Activated T-cell treated with anti-CD3 and anti-CD28 coated beads for 24 hours (primary cell): Measurements from ENCODE around the gene KCNH3.

Source experiments
- DNase-seq: peaks from one replicate; pipeline ENCODE4 v3.0.0-alpha.2; 2020; ENCODE audit warnings: low read depth

The KCNH3 gene

DNA sequence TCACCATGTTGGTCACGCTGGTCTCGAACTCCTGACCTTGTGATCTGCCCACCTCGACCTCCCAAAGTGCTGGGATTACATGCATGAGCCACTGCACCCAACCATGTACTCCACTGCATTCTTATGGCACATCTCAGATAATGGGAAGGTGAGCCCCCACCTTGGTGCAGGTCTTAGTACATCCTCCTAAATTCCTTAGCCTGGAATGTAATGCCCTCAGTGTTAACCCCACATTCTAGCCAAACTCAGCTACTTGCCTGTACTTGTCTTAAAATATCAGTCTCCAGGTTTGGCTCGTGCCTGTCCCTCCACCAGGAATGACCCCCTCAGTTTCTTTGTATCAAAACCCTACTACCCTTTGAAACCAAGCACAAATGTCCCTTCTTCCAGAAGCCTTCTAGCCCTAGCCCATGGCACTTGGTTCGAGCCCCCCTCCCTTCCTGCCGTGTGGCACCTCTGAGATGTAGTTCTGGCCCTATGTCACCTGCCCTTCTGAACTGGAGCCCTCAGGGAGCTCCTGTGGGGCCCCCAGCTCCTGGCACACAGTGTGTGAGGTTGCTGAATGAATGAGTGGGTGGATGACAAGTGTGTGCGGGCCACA is 8.4 kb downstream of the KCNH3 start:
- DNase-seq, result no peak

DNA sequence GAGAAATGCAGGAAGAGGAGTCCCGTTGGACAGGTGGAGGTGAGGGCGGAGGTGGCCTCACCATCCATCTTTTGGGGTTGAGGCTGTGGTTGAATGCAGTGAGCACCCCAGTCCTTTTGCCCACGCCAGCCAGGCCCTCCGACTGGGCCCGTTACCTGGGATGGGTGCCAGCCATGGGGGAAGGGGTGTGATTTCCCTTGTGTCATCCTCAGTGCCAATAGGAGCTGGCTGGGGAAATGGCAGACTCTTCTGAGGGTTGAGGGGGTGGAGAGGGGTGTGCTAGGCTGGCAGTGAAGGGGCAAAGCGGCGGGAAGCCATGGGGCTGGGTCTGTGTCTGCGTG is 9.6 kb downstream of the KCNH3 start:
- DNase-seq, result no peak

DNA sequence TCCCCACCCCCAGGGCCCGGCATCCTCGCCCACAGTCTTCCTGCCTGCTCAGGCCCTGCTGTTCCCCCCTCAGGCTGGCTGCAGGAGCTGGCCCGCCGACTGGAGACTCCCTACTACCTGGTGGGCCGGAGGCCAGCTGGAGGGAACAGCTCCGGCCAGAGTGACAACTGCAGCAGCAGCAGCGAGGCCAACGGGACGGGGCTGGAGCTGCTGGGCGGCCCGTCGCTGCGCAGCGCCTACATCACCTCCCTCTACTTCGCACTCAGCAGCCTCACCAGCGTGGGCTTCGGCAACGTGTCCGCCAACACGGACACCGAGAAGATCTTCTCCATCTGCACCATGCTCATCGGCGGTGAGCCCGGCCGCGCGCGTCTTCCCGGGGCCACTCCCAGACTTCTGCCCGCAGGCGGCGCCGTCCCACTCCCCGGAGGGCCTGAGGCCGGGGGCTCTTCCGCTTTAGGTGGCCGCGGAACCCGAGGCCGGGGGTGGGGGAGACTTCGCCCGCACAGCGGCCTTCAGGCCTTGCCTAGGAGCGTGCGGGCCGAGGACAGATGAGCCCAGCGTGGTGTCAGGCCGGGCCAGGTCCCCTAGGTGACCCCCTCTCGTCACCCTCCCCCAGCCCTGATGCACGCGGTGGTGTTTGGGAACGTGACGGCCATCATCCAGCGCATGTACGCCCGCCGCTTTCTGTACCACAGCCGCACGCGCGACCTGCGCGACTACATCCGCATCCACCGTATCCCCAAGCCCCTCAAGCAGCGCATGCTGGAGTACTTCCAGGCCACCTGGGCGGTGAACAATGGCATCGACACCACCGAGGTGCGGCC is 10.2 kb downstream of the KCNH3 start:
- DNase-seq, result no peak

DNA sequence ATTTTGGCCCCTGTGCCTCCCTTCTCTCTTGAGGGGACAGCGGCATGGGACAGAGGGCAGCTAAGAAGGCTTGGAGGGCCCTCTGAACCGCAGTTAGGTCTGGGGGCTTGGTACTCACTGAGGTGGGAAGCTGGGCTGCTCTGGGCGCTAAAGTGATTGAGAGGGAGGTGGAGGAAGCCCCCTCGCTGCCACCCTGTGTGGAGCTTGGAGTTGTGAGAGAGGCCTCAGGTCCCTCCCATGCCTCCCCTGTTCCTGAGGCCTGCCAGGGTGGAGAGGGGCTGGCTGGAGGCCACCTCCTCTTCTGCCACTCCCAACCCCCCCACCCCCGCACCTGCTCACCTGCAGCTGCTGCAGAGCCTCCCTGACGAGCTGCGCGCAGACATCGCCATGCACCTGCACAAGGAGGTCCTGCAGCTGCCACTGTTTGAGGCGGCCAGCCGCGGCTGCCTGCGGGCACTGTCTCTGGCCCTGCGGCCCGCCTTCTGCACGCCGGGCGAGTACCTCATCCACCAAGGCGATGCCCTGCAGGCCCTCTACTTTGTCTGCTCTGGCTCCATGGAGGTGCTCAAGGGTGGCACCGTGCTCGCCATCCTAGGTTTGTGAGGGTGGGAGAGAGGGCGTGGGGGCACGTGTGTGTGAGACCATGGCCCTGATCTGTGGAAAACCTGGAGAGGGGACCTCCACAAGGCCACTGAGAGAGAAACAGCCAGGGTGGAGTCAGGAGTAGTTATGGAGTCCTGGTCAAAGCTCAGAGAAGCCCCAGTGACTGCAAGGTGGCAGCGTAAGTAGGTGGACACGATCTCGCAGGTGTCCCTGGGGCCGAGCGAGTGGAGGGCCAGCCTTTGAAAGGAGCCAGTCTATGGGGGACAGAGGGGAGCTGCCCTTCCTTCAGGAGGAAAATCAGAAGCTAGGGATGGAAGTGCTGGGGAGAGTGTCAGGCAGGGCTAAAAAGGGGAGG is 11.2 kb downstream of the KCNH3 start:
- no peak for DNase-seq

DNA sequence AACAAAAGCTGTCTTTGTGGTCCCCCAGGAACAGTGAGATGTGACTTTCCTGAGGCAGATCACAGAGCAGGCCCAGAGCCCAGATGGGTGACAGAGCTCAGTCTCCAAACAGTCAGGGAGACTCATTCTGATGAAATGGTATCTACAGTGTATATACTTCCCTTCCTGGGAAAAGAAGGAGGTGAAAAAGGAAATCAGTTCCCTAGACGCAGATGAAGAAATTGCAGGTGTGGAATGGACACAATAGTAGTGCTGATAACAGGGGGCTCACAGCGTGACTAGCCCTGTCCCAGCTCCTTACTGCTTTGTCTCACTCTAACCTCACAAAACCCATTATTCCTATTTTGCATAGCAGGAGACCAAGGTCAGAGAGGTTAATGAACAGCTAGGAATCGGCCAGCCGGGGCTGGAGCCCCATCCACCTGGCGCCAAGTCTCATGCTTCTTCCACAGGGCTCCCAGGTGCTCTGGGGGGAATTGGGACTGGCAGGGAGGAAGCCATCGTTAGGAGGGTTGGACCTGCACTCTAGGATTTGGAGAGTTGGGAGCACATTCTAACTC is 11.9 kb downstream of the KCNH3 start:
- DNase-seq, result no peak

DNA sequence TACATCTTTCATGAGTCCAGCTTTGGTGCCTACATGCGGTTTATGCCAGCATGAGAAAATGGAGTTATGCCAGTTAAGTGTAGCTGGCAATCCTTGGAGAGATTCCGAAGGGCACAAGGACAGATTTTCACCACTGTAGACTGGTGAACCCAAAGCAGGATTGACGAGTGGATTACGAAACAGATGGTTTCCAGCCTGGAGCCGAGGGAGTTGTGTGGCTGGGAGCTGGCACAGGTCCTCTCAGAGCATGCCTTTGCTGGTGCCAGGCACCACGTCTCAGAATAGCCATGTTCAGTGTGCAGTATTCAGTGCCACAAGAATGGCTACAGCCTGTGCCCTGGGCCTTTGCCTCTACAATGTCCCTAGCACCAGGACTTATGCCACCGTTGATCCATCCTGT is 13.2 kb downstream of the KCNH3 start:
- DNase-seq, result no peak

DNA sequence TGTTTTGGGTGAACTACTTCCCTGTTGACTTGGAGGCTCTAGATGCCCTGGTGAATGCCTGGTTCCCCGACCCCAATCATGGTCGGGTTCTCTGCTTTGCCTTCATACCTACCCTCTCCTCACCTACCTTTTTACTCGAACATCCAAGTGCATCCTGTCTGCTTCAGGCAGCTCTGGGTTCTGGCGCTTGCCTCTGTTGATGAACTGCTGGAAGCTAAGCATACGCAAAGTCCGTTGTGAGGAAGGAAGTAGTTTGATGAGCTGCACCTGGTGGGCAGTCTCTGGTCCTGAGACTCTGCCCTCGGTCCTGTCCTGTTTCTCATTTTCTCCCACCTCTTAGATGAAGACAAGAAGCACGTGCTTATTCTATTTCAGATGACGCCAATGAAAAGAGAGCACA is 13.6 kb downstream of the KCNH3 start:
- no peak for DNase-seq

DNA sequence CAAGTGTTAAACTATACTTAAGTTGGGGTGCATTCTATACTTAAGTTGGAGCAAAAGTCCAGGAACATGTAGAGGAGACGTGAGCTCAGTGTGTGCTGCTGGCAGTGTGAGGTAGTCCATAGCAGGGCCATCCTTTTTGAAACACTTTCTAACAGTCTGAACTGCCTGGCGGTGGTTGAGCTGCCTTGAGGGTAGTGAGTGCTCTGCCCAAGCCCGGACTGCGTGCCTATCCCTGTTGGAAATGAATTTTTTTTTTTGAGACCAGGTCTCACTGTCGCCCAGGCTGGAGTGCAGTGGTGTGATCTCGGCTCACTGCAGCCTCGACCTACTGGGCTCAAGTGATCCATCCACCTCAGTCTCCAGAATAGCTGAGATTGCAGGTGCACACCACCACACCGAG is 14.1 kb downstream of the KCNH3 start:
- DNase-seq, result no peak

DNA sequence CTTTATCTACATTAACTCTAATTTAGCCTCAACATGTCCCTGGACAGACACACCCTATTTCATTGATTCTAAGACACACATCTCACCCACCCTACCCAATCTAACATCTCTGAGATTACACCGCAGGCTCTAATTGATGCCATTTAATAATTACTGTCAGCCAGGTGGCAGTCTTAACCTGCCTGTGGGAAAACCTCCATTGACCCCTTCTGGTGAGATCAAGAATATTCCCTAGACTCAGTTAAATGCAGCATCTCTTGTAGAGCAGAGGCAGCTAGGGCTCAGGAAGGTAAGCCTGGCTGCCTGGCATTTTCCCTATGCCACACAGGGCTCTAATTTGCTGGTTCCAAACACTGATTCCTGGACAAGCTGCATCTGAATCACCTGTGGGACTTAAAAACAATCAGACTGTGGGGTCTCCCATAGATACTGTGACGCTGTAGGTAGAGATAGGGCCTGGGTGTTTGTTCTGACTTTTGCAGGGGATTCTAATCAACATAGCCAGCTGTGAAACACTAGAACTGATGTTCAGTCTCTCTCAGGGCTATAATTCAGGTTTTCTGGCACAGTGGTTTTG is 14.8 kb downstream of the KCNH3 start:
- no peak for DNase-seq

DNA sequence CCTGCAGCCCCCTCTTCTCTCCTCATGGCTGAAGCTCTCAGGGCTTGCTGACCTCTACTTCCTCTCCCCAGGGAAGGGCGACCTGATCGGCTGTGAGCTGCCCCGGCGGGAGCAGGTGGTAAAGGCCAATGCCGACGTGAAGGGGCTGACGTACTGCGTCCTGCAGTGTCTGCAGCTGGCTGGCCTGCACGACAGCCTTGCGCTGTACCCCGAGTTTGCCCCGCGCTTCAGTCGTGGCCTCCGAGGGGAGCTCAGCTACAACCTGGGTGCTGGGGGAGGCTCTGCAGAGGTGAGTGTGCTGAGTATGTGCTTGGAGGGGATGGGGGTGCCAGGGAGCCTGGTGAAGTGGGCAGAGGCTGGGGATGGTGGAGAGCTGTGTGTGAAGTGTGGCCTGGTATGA is 15.4 kb downstream of the KCNH3 start:
- no peak for DNase-seq

DNA sequence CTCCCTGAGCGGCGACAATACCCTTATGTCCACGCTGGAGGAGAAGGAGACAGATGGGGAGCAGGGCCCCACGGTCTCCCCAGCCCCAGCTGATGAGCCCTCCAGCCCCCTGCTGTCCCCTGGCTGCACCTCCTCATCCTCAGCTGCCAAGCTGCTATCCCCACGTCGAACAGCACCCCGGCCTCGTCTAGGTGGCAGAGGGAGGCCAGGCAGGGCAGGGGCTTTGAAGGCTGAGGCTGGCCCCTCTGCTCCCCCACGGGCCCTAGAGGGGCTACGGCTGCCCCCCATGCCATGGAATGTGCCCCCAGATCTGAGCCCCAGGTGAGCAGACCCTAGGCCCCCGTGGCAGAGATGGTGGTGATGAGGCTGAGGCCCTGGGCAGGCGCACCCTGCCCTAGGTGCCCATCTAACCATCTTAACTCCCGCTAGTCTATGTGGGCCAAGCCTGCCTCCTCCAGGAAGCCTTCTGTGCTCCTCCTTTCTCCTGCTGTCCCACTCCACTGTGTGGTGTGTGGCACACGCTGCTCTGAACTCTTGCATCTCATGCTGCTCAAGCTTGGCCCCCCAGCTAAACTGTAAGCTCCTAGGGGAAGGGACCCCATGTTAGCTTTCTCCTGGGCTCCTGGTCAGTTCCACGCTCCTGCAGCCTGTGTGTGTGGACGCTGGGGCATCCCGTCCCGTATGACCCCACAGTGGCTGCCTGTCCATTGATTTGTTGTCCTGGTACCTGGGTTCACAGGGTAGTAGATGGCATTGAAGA is 17.0 kb downstream of the KCNH3 start:
- DNase-seq, result no peak

DNA sequence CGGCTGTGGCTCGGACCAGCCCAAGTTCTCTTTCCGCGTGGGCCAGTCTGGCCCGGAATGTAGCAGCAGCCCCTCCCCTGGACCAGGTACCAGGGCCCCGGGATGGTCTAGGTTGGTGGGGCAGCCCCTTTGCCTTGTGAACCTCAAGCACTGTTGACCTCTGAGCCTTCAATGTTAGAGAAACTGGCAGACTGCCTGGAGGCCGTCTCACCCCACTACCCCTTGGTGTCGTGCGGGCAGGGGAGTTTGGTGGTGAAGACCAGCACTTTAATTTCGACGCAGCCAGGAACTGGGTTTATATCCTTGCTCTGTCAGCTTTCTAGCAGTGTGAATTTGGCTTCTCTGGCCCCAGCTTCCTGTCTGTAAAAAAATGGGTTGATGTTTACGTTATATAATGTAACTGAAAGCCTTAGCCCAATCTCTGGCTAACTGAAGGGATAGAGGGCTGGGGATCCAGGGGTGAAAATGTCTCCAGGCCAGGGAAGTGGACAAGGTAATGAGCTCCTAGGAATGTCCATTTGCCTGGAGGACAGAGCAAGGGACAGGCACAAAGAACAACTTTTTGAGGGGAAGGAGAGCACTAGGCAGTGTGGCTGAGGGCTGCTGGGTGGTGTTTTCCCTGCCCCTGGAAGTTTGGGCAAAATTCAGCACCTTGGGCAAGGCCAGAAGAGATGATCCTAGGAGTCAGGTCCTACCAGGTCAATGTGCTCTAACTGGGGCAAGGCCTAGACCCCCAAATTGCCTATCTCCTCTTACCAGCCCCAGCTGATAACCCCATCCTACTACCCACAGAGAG is 17.8 kb downstream of the KCNH3 start:
- no peak for DNase-seq

DNA sequence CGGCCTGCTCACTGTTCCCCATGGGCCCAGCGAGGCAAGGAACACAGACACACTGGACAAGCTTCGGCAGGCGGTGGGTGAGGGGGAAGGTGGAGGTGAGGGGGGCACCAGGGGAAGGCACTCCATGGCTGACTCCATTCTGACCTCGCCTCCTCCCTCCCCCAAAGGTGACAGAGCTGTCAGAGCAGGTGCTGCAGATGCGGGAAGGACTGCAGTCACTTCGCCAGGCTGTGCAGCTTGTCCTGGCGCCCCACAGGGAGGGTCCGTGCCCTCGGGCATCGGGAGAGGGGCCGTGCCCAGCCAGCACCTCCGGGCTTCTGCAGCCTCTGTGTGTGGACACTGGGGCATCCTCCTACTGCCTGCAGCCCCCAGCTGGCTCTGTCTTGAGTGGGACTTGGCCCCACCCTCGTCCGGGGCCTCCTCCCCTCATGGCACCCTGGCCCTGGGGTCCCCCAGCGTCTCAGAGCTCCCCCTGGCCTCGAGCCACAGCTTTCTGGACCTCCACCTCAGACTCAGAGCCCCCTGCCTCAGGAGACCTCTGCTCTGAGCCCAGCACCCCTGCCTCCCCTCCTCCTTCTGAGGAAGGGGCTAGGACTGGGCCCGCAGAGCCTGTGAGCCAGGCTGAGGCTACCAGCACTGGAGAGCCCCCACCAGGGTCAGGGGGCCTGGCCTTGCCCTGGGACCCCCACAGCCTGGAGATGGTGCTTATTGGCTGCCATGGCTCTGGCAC is 18.5 kb downstream of the KCNH3 start:
- no peak for DNase-seq

DNA sequence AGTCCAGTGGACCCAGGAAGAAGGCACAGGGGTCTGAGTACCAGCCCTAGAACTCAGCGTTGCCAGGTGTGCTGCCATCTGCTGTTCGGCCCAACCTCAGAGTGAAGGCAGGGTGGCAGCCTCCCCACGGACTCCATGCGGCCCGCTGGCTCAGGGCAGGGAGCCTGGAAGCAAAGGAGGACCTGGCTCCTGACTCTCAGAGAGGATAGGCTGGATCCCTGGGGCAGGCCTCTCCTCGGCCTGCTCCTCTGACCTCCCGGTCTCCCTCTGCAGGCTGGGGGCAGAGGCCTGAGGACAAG is 19.0 kb downstream of the KCNH3 start:
- no peak for DNase-seq

DNA sequence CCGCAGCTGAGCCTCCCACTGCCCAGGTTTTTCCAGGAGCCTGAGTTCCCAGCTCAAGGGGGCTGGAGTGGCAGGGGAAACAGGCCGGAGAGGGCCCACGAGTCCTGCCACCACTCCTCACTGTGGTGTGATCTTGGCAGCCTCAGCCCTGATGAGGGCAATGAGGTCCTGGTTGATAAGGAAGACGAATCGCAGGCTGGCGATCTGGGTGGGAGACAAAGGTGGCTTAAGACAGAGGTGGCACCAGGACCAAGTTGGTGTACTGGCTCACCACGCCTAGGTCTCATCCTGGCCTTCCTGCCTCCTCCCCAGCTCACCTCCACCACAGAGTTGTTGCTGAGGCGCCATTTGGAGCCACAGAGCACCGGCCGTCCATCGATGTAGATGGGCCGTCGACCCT is 19.7 kb downstream of the KCNH3 start:
- DNase-seq, result no peak

DNA sequence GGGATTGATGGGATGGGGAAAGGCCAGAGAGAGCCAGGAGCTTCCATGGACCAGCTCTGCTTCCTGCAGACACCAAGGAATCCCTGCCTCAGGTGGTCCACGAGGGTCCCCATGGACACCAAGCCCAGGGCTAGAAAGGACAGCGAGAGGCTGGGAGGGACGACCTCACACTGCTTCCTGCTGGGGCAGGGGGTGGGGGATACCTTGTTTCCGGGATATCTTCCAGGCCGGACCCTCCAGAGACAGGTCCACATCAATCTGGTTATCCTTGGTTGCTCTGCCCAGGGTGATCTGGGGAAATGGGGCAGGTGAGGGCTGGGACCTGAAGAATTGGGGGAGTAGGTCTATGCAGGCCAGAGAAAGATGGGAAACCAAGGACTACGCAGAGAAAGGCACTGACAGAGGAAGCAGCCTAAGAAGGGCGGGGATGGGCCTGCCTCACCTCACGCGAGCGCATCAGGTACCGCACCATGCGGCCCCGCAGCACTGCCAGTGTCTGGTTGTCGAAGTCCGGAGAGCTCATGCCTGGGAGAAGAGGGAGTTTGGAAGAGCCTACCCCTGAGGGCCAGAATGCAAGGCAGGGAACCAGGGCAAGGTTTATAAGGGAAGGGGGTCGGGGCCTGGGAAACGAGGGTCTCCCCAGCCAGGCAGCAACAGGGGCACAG is 20.3 kb downstream of the KCNH3 start:
- no peak for DNase-seq

DNA sequence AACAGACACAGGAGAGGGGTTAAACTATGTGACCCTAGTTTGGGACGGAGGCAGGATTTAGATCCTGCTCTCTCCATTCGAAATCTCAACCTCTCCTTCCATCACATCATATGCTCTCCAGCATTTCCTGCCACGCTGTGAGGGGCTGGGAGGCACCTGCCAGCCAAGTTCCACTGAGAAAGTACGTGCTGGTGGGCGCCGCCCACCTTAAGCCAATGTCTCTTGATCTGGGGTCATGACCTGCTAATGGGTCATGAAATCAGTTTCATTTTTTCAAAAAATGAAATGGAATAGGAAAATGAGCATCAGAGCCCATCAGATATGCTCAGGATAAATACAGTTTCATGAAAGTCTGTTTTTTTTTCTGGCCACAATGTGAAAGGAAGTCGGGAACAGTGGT is 21.9 kb downstream of the KCNH3 start:
- DNase-seq, result no peak

DNA sequence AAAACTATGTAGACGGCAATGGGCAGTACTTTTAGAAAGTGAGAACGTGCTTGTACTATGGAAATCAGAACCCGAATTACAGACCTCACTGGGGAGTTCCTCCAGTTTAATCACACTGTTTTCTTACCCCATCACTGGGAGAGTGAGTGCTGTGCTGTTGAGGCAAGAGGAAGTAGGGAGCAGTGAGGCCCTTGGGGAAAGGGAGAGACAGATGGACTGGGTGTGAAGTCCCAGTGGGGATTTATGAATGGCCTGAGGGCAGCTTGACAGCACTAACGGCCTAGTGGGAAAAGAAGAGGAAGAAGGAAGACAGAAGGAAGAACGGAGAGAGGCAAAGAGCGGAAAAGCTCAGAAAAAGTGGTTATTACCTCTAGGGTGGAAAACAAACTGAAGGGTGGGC is 23.4 kb downstream of the KCNH3 start:
- no peak for DNase-seq

DNA sequence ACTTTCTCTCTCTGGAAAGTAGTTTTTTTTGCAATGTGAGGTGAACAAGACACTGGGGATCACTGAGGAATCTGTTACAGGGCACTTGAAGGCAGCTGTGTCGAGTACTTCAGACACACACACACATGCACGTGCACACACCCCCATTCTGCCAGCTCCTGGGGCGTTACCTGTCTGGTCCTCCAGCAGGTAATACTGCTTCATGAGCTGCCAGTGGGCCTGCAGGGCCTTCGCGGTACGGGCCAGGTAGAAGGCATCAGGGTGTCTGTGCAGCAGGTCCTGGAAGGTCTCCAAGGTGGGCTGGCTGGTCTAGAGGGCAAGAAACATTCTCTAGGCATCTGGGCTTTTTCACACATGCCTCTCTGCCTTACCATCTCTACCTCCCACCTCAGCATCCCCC is 24.0 kb downstream of the KCNH3 start:
- no peak for DNase-seq
